HG02852 (cell line): ENCODE results near the gene AGL.
"Not testable (repeated sequence)": the region's sequence is repeated elsewhere in the genome, so short reads cannot be mapped to it uniquely, and the experiment has no call there.

ENCODE experiments used
- ATAC-seq: cut with Tn5 transposase; IDR thresholded peaks from one replicate; pipeline ENCODE4 v1.9.1; 2021; ENCODE audit warnings: mild to moderate bottlenecking, moderate library complexity; ENCODE audit not compliant: unreplicated experiment

AGL gene

DNA sequence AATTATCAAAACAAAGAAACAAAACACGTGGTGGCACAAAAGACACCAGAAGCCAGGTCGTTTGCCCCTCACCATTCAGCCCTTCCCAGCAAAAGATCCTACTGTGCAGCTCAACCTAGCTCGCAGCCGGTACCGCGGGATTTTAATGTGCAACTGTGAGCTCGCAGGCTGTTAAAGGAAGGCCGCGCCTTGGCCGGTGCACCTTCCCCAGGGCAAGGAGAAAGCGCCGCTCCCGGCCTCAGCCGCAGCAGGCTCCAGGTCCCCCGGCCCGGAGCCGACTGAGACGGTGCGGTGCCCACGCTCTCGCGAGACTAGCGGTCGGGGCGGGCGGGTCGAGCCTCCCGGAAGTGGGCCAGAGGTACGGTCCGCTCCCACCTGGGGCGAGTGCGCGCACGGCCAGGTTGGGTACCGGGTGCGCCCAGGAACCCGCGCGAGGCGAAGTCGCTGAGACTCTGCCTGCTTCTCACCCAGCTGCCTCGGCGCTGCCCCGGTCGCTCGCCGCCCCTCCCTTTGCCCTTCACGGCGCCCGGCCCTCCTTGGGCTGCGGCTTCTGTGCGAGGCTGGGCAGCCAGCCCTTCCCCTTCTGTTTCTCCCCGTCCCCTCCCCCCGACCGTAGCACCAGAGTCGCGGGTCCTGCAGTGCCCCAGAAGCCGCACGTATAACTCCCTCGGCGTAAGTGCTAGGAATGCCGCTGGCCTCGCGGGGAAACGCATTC lies at the start of gene AGL:
Gene AGL, plus strand, starts transcription at position 618 of the 715 bp plus-strand sequence. CDS start 682 bp downstream, outside the sequence.
- ATAC-seq: peak; percentile 98

GRCh38 chr1:99801584-99801983 lies 48.6 kb upstream of the AGL start:
- no peak for ATAC-seq

- no peak for ATAC-seq
Measured at GRCh38 chr1:99806882-99807281, 43.3 kb upstream of the AGL start.

DNA sequence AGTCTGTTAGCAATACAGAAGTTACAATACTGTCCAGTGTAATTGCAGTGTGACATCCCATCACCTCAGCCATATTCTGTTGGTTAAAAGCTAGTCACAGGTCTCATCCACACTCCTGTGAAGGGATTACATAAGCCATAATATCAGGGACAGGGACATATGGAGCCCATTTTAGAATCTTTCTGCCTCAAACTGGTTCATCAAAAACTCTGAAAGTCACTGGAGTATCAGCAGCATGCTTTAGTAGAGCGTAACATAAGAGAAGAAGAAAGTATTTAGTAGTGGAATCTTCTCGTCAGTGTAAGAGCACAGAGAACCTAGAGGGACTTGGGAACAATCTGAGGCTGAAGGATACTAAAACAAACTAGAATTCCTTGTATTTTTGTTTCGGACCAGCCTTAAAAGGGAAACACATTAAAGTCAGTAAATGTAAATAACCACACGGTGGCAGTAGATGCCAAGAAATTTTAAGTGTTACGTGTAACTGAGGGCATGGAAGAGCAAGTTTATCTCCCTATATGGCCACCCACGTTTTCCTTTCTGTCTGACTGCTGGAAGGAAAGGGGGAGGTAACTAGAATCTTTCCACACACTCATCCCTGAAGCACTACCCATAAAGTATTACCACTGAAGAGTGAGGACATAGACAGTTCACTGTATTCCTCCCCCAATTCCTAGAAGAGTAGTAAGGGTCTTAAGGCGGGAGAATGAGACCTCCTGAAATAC lies 41.6 kb upstream of the AGL start:
- ATAC-seq: peak; percentile 91

DNA sequence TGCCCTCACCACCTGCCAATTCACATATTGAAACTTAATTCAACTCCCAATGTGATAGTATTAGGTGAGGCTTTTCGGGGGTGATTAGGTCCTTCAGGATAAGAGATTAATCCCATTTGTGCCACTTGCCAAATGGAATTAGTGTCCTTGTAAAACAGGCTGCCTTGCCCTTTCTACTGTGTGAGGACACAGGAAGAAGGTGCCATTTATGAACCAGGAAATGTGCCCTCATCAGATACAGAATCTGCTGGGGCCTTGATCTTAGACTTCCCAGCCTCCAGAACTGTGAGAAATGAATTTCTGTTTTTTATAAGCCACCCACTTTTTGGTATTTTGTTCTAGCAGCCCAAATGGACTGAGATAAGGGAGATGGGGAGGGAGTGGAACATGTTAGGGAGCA lies 39.1 kb upstream of the AGL start:
- ATAC-seq: no peak

DNA sequence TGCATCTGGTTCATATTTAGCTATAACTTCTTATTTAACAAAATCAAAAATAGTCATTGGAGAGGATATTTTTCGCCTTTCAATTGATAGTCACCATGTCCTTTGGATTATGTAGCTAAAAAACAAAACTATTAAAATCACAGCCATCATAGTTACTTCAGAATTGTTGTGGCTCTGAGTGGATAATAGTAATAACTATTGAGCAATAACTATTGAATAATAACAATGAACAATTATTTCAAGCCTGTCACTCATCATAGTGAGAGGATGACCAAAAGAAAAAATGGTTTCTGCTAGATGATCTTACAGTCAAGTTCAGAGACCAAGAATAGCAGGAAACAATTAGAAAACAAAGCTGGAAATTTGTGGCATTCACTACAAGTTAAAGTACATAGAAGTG lies 38.4 kb upstream of the AGL start:
- no peak for ATAC-seq

GRCh38 chr1:99814373-99814900 lies 35.7 kb upstream of the AGL start:
- no peak for ATAC-seq

DNA sequence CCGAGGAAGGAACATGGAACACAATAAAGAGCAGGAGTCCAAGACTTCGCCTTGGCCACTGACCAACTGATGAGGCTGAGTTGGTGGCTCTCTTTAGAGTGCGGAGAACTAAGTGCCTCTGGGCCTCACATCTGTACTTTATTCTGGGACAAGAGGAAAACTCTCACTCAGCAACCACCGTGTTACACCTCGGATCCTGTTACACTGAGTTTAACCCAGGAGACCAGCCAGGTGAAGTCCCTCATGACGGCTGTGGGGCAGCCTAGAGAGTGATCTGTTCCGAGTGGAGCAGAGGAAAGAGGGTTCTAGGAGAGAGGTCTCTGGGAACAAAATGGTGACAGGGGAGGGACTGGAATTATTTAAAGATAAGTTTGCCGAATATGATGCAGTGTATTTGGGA lies 33.5 kb upstream of the AGL start:
- ATAC-seq: no peak

DNA sequence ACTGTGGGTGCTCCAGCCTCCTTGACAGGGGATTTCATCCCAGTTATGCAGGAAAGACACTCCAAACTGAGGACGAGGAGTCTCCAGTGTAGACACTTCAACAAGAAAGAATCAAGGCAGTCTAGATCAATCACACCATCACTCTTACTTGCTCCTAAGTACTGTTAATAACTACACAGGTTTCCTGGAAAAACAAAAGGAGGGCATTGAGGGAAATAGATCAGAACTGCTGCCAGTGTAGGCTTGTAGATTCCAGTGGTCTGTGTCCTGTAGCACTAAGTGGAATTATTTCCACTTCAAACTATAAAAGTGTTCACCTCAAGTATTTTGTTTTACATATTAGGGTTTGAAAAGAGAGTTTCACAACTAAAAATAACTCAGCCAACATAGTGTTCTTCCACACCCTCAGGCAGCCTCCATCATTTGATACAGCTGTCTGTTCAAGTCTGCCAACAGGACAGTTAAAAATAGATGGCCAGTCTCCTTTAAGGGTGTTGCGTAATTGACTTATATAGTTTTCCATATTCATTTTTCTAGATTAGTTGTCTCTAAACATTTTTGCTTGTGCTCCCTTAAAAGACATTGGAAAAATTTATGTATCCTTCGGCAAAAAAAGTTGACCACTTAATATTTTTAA lies 32.0 kb upstream of the AGL start:
- no peak for ATAC-seq

GRCh38 chr1:99820546-99820945 lies 29.6 kb upstream of the AGL start:
- peak; percentile 96 for ATAC-seq

DNA sequence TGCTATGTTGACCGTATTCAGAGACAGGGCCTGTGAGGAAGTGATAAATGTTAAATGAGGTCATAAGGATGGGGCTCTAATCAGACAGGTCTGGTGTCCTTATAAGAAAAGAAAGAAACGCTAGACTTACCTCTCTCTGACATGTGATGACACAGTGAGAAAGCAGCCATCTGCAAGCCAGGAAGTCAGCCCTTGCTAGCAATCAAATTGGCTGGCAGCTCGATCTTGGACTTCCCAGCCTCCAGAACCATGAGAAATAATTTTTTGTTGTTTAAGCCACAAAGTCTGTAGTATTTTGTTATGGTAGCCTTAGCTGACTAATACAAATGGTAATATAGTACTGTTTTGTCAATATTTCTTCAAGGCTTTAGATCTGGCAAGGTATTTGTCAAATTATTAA lies 25.1 kb upstream of the AGL start:
- ATAC-seq: no peak

DNA sequence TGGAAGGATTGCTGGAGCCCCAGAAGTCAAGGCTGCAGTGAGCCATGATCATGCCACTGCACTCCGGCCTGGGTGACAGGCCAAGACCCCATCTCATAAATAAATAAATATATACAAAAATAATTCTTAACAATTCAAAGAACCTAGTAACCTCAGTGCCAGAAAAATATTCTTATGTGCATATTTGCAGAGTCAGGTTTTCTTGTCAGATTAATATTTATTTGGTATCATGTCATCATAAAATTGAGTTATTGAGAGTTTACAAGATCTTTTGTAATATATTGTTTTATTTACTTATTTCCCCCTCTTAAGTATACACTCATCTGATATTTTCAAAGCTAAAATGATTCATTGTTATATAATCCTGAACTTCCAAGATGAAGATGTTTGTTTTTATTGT lies 24.5 kb upstream of the AGL start:
- ATAC-seq: no peak

DNA sequence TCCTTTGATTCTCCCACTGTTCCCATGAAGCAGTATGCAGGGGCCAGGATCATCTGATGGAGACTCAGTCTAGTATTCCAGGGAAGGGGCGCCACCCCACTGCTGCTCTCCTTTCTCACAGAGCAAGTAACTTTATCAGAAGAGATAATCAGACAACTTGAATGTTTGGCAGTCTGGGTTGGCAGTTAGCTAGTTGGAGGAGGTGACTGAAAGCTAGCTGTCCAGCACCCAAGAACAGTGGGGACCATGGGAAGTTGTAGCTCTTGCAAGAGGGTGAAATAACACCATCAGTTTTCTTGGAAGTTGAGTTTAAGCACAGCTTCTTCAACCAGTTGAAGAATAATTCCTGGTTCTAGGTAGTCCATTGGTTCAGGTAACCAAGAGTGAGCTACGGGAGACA lies 22.2 kb upstream of the AGL start:
- ATAC-seq: no peak

GRCh38 chr1:99829269-99829668 lies 20.9 kb upstream of the AGL start:
- no peak for ATAC-seq

DNA sequence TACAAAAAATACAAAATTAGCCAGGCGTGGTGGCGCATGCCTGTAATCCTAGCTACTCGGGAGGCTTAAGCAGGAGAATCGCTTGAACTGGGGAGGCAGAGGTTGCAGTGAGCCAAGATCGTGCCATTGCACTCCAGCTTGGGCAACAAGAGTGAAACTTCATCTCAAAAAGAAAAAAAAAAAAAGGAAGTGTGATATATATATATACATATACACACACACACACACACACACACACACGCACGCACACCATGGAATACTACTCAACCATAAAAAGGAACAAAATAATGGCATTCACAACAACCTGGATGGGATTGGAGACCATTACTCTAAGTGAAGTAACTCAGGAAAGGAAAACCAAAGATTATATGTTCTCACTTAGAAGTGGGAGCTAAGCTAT lies 16.2 kb upstream of the AGL start:
- not testable (repeated sequence) for ATAC-seq

- not testable (repeated sequence) for ATAC-seq
Measured at GRCh38 chr1:99836171-99837103, 13.7 kb upstream of the AGL start.

DNA sequence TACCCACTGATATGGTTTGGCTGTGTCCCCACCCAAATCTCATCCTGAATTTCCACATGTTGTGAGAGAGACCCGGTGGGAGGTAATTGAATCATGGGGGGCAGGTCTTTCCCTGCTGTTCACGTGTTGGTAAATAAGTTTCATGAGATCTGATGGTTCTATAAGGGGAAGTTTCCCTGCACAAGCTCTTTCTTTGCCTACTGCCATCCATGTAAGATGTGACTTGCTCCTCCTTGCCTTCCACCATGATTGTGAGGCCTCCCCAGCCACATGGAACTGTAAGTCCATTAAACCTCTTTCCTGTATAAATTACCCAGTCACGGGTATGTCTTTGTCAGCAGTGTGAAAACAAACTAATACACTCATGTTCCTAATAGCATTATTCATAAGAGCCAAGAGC lies 9.8 kb upstream of the AGL start:
- not testable (repeated sequence) for ATAC-seq

GRCh38 chr1:99843760-99844159 lies 6.4 kb upstream of the AGL start:
- no peak for ATAC-seq

- not testable (repeated sequence) for ATAC-seq
Measured at GRCh38 chr1:99845201-99845600, 5.0 kb upstream of the AGL start.

DNA sequence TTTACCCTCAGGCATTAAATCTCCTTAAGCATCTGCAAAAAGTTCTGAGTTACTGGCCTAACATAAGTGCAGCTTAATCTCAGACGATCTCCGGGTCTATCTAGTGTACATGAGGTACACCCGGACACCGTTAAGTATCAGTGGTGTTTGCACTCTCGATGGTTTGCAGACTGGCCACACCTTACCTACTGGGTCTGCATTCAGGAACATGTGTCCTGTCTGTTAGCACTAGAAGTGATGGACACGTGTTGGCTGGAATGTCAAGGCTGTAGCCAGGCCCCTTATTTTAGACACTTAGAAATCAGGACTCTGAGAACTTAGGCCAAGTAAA lies 783 bp upstream of the AGL start:
- ATAC-seq: peak; percentile 13
